HG02623 (cell line): Measurements from ENCODE around the gene SPP1.
"Not testable (repeated sequence)": the region's sequence is repeated elsewhere in the genome, so short reads cannot be mapped to it uniquely, and the experiment has no call there.

ENCODE experiments used
- ATAC-seq: cut with Tn5 transposase; IDR thresholded peaks from one replicate; pipeline ENCODE4 v1.9.1; 2021; ENCODE audit warnings: moderate library complexity; ENCODE audit not compliant: unreplicated experiment

SPP1 gene

DNA sequence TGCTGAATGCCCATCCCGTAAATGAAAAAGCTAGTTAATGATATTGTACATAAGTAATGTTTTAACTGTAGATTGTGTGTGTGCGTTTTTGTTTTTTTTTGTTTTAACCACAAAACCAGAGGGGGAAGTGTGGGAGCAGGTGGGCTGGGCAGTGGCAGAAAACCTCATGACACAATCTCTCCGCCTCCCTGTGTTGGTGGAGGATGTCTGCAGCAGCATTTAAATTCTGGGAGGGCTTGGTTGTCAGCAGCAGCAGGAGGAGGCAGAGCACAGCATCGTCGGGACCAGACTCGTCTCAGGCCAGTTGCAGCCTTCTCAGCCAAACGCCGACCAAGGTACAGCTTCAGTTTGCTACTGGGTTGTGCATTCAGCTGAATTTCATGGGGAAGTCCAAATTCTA, at the start of gene SPP1:
TSS of gene SPP1 (plus strand) at position 249 of the 400 bp plus-strand sequence. CDS start 1,182 bp downstream, outside the sequence.
- no peak for ATAC-seq

DNA sequence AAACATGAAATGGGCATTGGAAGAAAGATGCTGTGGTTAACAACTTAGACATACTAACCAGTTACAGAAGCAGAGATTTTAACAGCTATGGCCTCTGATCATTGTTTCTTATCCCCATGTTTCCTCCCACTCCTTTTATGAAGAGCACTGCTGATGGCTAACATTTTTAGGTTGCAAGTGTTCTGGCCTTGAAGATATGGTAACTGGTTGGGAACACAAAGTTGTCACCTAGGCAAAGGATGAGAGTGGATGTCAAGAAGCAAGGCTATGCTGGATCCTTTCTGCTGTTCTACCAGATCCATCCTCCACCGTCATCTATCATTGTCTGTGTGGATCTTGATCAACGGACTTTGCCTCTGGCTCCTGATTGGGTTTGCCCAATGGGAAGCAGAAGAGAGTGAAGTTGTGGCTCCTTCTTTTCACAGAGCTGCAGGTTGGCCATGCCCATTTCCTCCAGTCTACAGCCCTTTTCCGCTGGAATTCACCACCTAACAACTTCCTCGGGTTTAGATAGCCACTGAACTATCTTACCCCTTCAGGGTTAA, 48.9 kb upstream of the SPP1 start:
- no peak for ATAC-seq

DNA sequence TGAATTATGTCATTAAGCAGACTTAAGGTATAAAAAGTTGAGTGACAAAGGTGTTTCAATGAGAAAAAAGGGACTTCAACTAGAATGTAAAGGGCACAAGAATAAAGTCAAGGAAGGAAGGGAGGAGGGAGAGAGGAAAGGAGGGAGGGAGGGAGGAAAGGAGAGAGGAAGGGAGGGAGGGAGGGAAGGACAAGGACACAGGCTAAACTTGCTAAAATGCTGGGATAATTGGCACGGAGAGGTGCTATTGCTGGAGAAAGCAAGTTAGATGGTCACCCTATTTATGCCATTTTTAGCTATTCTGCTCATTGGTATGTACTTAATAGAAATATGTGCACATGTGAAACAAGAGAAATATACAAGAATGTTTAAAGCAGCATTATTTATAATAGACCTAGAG, 44.9 kb upstream of the SPP1 start:
- ATAC-seq, result no peak

DNA sequence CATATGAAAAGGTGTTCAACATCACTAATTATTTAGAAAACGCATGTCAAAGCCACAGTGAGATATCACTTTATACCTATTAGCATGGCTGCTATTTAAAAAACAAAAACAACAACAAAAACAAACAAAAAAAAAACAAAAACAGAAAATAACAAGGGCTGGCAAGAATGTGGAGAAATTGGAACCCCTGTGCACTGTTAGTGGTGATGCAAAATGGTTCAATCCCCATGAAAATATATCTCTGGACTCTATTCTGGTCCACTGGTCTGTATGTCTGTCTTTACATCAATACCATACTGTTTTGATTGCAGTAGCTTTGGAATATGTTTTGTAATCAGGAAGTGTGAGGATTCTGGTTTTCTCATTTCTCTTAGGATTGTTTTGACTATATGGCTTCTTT, 43.6 kb upstream of the SPP1 start:
- no peak for ATAC-seq

DNA sequence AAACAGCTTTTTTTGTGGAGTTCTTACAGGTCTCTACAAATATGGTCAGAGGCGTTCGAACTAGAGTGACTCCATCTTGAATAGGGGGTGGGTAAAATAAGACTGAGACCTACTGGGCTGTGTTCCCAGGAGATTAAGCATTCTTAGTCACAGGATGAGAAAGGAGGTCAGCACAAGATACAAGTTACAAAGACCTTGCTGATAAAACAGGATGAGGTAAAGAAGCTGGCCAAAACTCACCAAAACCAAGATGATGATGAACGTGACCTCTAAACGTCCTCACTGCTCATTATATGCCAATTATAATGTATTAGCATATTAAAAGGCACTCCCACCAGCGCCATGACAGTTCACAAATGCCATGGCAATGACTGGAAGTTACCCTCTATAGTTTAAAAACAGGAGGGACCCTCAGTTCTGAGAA, 42.8 kb upstream of the SPP1 start:
- no peak for ATAC-seq

DNA sequence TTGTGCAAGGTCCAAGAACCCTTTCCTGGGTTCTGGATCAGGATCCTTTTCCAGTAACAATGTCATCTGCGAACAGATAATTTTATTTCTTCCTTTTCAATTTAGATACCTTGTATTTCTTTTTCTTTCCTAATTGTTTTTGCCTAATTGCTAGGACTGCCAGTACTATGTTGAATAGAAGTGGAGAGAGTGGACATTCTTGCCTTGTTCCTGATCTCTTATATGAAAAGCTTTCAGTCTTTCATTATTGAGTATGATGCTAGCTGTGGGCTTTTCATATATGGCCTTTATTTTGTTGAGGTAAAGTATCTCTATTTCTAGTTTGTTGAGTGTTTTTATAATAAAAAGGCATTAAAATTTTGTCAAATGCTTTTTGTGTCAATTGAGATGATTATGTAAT, 42.2 kb upstream of the SPP1 start:
- ATAC-seq, result no peak

DNA sequence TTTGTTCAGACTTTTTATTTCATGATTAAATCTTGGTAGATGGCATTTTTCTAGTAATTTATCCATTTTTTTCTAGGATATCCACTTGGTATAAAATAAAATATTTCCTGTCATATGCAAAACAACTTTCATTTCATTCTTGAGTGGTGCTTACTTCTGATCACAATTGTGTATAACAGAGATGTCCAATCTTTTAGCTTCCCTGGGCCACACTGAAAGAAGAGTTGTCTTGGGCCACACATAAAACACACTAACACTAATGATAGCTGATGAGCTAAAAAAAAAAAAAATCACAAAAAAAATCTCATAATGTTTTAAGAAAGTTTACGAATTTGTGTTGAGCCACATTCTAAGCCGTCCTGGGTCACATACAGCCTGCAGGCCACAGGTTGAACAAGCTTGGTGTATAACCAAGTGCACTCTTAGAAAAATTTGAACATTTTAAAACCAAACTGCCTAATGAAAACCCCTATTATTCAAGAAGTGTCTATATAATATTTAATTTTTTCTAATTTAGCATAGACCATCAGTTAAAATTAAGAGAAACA, 41.3 kb upstream of the SPP1 start:
- no peak for ATAC-seq

DNA sequence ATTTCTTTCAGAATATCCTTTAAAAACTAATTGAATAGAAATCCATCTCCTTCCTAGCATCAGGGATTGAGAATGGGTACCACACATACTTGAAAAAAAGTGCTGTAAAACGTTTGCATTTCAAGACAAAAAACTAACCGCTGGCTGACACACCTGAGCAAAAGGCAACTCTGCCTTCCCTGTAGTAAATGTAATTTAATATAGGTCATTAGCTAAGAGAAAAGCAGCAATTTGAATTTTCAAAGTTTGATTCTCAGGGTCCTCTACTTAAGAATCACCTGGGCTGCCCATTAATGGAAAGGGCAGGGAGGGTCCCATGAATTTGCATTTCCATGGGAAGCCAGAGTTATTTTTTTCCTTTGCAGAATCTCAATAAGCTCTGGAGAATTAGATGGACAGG, 40.5 kb upstream of the SPP1 start:
- no peak for ATAC-seq

DNA sequence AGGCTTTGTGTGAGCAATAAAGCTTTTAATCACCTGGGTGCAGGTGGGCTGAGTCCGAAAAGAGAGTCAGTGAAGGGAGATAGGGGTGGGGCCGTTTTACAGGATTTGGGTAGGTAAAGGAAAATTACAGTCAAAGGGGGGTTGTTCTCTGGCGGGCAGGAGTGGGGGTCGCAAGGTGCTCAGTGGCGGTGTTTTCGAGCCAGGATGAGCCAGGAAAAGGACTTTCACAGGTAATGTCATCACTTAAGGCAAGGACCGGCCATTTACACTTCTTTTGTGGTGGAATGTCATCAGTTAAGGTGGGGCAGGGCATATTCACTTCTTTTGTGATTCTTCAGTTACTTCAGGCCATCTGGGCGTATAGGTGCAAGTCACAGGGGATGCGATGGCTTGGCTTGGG, 39.6 kb upstream of the SPP1 start:
- not testable (repeated sequence) for ATAC-seq

DNA sequence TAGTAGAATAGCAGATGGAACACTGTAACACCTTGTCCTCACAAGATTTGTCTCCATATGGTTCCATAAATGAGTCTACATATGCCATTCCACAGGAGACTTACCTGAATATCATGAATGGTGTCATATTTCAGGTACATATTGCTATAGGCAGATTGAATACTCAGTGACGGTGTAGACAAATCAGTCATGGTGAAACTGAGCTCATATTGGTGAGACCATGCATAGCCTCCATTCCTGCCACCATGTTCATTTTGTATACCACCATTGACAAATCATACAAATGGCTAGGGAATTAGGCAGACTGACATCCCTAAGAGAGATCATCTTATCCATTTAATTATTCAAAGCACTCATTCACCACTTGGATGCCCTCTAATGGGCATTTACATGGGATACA, 38.0 kb upstream of the SPP1 start:
- ATAC-seq, result no peak

DNA sequence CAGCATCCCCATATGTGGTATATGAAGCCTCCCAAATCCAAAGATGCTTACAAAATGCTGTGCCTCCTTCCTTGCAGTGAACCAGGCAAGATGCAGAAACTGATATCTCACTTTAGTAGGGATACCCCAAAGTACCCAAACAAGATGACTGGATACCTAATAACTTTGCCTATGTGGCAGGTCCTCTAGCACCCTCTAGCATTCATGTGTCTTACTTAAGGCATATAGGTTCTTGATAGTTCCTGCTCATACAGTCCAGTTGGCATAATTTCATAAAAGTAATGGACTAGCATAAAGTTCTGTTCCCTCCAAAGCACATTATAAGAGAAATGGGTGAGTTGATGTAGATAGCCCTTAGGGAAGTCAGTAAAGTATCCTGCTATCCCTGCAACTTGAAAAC, 36.8 kb upstream of the SPP1 start:
- no peak for ATAC-seq

DNA sequence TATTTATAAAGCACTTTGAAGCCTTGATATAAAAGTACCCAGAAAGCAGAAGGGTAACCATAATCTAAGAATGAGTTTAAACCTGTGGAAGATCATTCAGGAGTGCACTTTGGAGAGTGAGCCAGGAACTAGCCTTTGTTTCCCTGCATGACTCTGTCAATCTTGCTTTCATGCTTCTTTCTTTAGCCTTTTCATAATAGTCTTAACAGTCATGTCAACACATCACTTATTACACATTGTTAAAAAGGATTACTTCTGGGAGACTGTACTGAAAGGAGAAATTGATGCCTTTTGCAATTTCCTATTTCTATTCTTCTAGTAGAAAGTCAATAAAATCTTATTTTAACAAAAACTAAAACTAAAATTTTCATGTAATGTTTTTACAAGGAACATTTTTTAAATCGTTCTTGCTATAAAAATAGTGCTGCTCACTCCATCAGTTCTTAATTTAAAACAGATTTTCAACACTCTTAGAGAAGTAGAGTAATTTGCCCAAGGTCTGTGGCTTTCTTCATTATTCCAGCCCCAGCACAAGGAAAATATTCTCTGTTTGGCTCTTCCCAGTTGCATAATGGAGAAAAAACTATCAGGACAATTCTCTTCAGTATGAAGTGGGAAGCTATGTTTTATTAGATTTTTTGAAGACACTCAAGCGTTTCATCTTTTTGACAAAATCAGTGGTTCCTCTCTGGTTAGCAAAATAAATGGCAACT, 35.4 kb upstream of the SPP1 start:
- no peak for ATAC-seq

DNA sequence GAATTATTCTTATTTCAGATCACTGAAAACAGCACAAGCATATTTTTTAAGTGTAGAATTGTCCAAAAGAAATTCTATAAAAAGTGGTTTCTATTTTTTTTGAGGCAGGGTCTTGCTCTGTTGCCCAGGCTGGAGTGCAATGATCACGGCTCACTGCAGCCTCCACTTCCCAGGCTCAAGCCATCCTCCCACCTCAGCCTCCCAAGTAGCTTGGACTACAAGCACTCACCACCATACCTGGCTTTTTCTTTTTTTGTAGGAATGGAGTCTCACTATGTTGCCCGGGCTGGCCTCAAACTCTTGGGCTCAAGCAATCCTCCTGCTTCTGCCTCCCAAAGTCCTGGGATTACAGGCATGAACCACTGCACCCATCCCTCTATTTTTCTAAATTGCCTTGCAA, 34.7 kb upstream of the SPP1 start:
- not testable (repeated sequence) for ATAC-seq

DNA sequence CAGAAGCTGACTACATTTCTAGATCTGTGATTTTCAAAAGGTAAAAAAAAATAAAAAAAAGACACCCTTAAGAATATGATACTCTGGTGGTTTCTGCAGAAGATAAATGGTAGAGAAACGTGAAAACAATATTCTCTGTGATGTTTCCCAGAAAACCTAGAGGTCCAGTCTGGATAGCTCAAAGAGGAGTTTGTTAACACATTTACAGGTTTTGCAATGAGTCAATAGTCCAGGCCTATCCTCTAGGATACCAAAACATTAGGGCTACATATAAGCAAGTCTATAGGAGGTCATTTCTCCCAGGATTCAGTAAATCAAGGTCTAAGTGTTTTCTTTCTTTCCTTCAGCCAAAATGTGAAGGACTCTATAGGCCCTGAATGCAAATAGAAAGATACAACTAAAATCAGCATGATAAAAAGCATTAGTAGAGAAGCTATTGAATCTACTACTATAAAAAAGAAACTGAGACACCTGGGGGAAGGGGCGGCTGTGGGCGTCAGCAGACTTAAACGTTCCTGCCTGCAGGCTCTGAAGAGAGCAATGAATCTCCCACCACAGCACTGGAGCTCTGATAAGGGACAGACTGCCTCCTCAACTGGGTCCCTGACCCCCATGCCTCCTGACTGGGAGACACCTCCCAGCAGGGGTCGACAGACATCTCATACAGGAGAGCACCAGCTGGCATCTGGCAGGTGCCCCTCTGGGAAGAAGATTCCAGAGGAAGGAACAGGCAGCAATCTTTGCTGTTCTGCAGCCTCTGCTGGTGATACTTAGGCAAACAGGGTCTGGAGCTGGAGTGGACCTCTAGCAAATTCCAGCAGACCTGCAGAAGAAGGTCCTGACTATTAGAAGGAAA, 33.7 kb upstream of the SPP1 start:
- no peak for ATAC-seq

DNA sequence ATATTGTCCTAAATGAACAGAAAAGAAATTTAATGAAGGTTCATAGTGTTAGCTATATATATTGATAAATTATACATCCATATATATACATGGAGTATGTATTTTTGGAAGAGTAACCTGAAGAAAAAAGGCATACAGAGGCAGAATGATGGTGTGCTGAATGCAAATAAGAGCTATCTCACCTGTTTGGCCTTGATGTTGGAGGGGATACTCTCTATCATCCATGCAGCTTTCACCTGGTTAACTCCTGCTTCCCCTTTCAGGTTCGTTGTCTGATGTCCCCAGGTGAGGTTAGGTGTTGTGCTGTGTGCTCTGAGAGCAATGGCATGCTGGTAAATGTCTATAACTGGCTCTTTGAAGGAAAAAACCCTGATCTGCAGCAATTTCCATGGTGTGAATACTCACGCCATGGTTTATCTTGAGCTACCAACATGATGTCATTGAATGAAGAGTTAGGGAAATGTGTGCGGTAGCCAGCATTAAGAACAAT, 31.8 kb upstream of the SPP1 start:
- ATAC-seq, result no peak

DNA sequence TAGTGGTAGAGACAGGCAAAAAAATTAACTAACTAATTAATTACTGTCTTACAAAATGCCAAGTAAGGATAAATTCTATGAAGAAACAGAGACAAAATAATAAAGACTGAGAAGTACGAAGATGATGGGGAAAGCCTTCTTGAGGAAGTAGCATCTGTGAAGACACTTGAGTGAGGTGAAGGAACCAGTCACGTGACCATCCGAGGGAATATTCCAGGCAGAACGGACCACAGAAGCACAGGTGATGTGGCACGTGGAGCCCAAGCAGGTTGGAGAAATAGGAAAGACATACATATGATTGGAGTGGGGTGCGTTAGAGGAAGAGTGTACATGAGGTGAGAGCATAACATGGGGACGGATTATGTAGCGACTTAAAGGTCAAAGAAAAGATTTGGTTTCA, 30.5 kb upstream of the SPP1 start:
- ATAC-seq, result no peak

DNA sequence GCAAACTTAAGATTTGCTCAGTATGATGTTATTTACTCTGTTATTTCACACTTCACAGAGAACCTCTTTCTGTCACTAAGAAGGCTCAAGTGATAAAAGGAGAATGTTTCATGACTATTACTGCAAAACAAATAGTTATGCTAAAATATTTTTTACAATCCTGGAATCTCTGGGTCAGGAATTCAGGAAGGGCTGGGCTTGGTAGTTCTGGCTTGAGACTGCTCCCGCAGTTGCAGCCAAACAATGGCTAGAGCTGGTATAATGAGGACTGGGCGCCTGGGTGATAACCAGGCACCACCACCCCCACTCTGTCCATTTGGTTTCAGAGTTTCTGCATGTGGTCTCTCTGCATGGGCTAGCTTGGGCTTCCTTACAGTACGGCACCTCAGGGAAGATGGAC, 28.7 kb upstream of the SPP1 start:
- no peak for ATAC-seq

DNA sequence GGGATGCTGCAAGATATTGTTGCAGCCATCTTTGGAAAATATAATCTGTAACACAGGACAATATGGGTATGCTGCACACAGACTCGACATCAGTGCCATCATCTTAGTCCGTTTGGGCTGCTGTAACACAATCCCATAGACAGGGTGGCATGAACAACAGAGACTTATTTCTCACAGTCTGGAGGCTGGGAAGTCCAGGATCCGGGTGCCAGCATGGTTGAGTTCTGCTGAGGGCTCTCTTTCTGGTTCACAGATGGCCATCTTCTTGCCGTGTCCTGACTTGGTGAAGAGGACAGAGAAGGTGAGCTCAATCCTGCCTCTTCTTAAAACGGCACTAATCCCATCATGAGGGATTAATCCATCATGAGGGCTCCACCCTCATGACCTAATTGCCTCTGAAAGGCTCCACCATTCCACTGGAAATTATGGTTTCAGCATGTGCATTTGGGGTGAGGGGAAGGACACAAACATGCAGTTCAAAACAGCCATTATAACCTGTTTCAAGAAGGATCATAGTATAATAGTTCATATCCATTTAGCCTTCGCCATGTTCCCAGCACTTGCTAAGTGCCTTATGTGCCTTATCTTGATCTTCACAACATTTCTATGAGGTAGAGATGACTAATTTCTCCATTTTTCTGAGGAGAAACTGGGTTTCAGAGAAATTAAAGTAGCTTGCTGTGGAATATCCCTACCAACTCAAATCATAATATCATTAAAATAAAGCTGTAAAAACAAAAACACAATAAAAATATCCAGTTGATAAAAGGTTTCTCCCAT, 27.9 kb upstream of the SPP1 start:
- no peak for ATAC-seq

DNA sequence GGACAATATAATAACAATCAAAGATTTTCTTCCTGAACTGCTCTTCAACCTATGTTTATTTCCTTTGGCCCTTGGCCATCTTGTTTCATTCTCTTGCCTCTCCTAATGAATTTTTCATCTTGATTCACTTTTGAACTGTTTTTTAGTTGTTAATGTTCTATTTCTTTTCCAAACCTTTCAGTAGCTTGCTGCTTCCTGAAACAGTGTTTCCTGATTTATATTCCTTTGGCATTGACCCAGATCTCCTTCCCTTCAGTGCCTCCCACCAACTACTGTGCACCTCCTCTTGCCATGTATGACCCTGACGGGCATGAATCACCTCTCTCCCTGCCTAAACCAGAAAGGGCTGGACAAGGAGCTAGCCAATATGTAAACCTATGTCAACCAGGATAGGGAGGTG, 25.6 kb upstream of the SPP1 start:
- no peak for ATAC-seq

DNA sequence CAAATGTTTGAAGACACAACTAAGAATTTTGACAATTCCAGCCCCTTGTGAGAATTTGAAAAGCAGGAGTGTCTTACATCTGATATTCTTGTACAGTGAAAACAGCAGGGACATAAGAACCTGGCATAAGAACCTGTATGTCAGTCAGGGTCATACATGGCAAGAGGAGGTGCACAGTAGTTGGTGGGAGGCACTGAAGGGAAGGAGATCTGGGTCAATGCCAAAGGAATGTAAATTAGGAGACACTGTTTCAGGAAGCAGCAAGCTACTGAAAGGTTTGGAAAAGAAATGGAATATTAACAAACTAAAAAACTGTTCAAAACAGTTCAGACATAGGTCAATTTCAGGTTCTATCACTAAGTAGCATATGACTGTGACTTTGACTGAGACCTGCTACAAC, 25.0 kb upstream of the SPP1 start:
- ATAC-seq, result no peak

DNA sequence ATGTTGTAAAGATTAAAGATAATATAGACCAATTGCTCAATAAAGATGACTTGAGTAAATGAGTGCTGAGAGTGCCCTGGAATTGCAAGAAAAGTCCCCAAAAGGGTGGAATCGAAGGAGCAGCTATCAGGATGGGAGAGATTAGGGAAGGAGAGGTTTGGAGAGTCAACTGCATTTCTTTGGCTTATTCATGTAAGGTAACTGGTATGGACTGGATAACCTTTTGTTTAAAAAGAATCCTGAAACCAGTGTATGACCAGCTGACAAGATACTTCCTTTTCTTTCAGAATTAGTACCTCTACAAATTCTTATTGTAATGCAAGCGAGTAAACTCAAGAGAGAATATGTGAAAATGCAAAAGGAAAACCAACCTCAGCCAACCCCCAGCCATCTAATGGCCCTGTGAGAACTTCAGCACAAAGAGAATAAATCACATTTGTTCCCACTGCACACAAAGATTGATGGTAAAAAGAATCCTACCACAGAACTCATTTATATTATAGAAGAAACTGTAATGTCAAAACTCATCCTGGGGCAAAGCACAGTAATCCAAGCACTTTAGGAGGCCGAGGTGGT, 24.5 kb upstream of the SPP1 start:
- ATAC-seq, result no peak
